Measurements from ENCODE around the gene ACOX2. TPM values are rescaled to one million over a fixed set of nuclear protein-coding genes. Genes with fewer than 3 reads are reported as not detected.

Gene ACOX2
- total RNA-seq, 1 experiment from 2014 or later = 0.85 TPM

- no peak overlapping the region for H3K56ac ChIP-seq (ENCODE audit: insufficient read length, low read depth, low read length)
- H4K20me1 ChIP-seq (ENCODE audit: control insufficient read depth, insufficient read depth, insufficient read length) = no peaks in the 10 kb centered on the region
Observed at GRCh38 chr3:58497097-58497496, 39.9 kb downstream of the ACOX2 start.

More at GRCh38 chr3:58497097-58497496, 39.9 kb downstream of the ACOX2 start:
- H4K8ac ChIP-seq (replicated peaks; ENCODE audit: insufficient read length, low read depth, low read length) = no peak overlapping the region
- H2AK5ac ChIP-seq (ENCODE audit: insufficient read length, low read length) = no peak overlapping the region
- DNase-seq = no peak
- H3K27me3 ChIP-seq (ENCODE audit: insufficient read depth, low read length) = no peaks in the 10 kb centered on the region
- peaks cover 25 to 28% (median 28%) of the 10 kb centered on the region in 3 experiments for H3K36me3 Mint-ChIP-seq (ENCODE audit: insufficient read depth in 1 of 3, low read depth in 3 of 3)
- H3K27ac Mint-ChIP-seq = peak overlapping the region; percentile 41 to 94 (median 68); a peak in 6 of 7 replicates
- no peak overlapping the region for H2BK20ac ChIP-seq (ENCODE audit: low read depth, low read length, poor library complexity, severe bottlenecking)
- H3K9me3 ChIP-seq (ENCODE audit: control insufficient read depth, low read depth, low read length) = no peaks in the 10 kb centered on the region
- H3K4me3 Mint-ChIP-seq = peak overlapping the region in 1 of 2 experiments; percentile 36; a peak in 2 of 5 replicates
- no peak overlapping the region for H2BK5ac ChIP-seq (ENCODE audit: insufficient read length, low read length)
- no peak overlapping the region for H3K18ac ChIP-seq (ENCODE audit: insufficient read length, low read depth, low read length)
- H3K79me2 ChIP-seq (ENCODE audit: insufficient read depth, low read length) = peaks cover 7% of the 10 kb centered on the region; the same call in 1 of the 2 replicates
- no peak for TF ChIP-seq CTCF (conservative IDR thresholded peaks at IDR 0.05)
- H3K14ac ChIP-seq (ENCODE audit: insufficient read depth, low read length) = no peak overlapping the region
- no peak overlapping the region for H4K91ac ChIP-seq (ENCODE audit: insufficient read length, low read depth, low read length)
- peaks cover 54 to 62% of the 10 kb centered on the region in 2 experiments for H3K4me1 Mint-ChIP-seq
- 0 out of 2 replicates have a peak, but pooled peaks cover 5% of the 10 kb centered on the region for H3K27me3 Mint-ChIP-seq (ENCODE audit: low read depth)
- H3K23me2 ChIP-seq (ENCODE audit: insufficient read length, low read depth, low read length, poor library complexity, severe bottlenecking) = peaks cover 8% of the 10 kb centered on the region
- H3K4me1 ChIP-seq (ENCODE audit: insufficient read depth, low read length) = peaks cover 10% of the 10 kb centered on the region
- no peak overlapping the region for H3K23ac ChIP-seq (ENCODE audit: insufficient read length, low read depth, low read length)
- no peaks in the 10 kb centered on the region for H3K9me3 Mint-ChIP-seq
- no peaks in the 10 kb centered on the region for H3K79me1 ChIP-seq (ENCODE audit: insufficient read depth, low read depth, low read length, poor library complexity, severe bottlenecking)
- no peak overlapping the region for H3K4ac ChIP-seq (ENCODE audit: low read depth, low read length)
- peak overlapping the region; percentile 17 for H3K4me2 ChIP-seq (ENCODE audit: insufficient read depth, insufficient read length, low read length)
- no peak overlapping the region for H3K27ac ChIP-seq (ENCODE audit: insufficient read length, low read depth, low read length)
- no peak overlapping the region for H2AFZ ChIP-seq (ENCODE audit: low read length)
- no peak overlapping the region for H3K9ac ChIP-seq (ENCODE audit: extremely low read depth, insufficient read length, low read length)
- no peak overlapping the region for H2BK120ac ChIP-seq (ENCODE audit: low read depth, low read length, poor library complexity, severe bottlenecking)
- no peak overlapping the region for H3T11ph ChIP-seq (ENCODE audit: low read length)
- no peak overlapping the region for H2BK12ac ChIP-seq (ENCODE audit: insufficient read length, low read depth, low read length)
- H4K5ac ChIP-seq (ENCODE audit: insufficient read length, low read depth, low read length) = no peak overlapping the region
- no peak overlapping the region for H2BK15ac ChIP-seq (ENCODE audit: low read depth, low read length)
- WGBS (ENCODE audit: extremely low coverage, insufficient read length, low lambda C conversion rate) = no CpG with 5 or more reads among the region's 1 CpG
